Measurements from ENCODE around the gene PPP2R5C. TPM values are rescaled to one million over a fixed set of nuclear protein-coding genes. Genes with fewer than 3 reads are reported as not detected.
"Not testable (repeated sequence)": the region's sequence is repeated elsewhere in the genome, so short reads cannot be mapped to it uniquely, and the experiment has no call there.

The PPP2R5C gene
- total RNA-seq, 2 donors from 2014 or later, result 232 to 283 TPM

DNA sequence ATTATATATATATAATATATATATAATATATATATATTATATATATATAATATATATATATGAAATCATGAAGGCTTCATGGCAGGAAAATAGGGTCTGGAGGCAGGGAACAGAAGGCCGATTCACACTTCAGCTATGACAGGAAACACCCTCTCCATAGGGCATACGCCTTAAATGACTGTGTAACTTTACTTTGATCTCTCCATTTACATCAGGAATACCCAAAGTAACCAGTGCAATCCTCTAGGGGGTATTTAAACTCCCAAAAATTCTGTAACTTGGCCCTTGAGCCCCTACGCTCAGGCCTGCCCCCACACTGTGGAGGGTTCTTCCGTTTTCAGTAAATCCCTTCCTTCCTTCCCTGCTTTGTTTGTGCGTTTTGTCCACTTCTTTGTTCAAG is 40.4 kb upstream of the PPP2R5C start:
- Mint-ChIP-seq H3K4me1 (peaks cover 16% of the 10 kb centered on the region), H3K36me3 (ENCODE audit: low read depth) (no peaks in the 10 kb centered on the region), H3K27ac (peak overlapping the region; percentile 96), H3K9me3 (no peaks in the 10 kb centered on the region), H3K27me3 (no peaks in the 10 kb centered on the region), H3K4me3 (peak overlapping the region; percentile 88)
- ATAC-seq (replicated peaks), result no peak

DNA sequence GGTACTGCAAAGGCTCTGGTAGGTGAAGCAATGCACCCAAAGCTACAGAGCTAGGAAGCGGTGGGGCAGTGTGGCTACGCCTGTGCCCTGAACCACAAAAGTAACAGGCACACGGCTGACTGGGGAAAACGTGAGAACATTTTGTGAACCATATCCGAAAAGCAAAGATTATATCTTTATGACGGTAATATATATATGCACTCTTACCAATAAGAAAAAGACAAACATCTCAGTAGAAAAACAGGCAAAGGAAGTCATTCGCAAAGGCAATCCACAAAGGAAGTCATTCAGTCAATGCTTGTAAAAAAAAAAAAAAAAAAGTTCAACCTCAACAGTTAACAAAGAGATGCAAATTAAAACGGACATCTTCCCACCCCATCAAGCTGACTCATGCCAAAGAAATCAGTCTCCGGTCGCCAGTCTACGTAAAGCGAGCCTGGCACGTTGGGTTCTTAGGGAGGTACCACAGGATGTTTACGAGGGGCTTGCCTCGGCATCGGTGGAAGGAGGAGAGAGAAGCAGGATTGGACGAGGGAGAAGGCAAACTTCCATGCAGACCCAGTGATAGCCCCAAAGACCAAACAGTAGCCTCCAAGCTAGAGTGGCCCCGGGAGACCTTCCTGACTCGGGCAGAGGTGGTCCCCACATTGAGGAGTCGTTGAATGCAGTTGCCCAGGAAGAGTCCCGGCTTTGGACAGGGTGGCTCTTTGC is 39.4 kb upstream of the PPP2R5C start:
- Mint-ChIP-seq H3K9me3 (no peaks in the 10 kb centered on the region), H3K27ac (peak overlapping the region; percentile 96), H3K4me1 (peaks cover 18% of the 10 kb centered on the region), H3K27me3 (no peaks in the 10 kb centered on the region), H3K36me3 (ENCODE audit: low read depth) (no peaks in the 10 kb centered on the region), H3K4me3 (peak overlapping the region; percentile 88)
- peak; percentile 92 for ATAC-seq (replicated peaks)

- no peak for ATAC-seq (replicated peaks)
- H3K9me3 Mint-ChIP-seq, result no peaks in the 10 kb centered on the region
- peak overlapping the region; percentile 96 for H3K27ac Mint-ChIP-seq
- H3K36me3 Mint-ChIP-seq (ENCODE audit: low read depth), result no peaks in the 10 kb centered on the region
- H3K27me3 Mint-ChIP-seq, result no peaks in the 10 kb centered on the region
- H3K4me3 Mint-ChIP-seq, result peak overlapping the region; percentile 88
- H3K4me1 Mint-ChIP-seq, result peaks cover 20% of the 10 kb centered on the region
Measured at GRCh38 chr14:101723061-101723595, 38.4 kb upstream of the PPP2R5C start.

DNA sequence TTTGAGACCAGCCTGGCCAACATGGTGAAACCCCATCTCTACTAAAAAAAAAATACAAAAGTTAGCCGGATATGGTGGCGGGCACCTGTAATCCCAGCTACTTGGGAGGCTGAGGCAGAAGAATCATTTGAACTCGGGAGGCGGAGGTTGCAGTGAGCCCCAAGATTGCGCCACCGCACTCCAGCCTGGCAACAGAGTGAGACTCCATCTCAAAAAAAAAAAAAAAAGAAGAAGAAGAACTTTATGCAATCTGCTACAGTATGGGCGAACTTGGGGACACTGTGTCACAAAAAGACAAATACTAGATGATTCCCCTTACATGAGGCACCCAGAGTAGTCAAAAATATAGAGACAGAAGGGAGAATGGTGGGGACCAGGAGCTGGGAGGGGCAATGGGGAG is 35.9 kb upstream of the PPP2R5C start:
- H3K4me1 Mint-ChIP-seq, result peaks cover 27% of the 10 kb centered on the region
- H3K36me3 Mint-ChIP-seq (ENCODE audit: low read depth); H3K4me3 Mint-ChIP-seq; H3K27me3 Mint-ChIP-seq; ATAC-seq (replicated peaks); H3K9me3 Mint-ChIP-seq; H3K27ac Mint-ChIP-seq: not testable (repeated sequence)

DNA sequence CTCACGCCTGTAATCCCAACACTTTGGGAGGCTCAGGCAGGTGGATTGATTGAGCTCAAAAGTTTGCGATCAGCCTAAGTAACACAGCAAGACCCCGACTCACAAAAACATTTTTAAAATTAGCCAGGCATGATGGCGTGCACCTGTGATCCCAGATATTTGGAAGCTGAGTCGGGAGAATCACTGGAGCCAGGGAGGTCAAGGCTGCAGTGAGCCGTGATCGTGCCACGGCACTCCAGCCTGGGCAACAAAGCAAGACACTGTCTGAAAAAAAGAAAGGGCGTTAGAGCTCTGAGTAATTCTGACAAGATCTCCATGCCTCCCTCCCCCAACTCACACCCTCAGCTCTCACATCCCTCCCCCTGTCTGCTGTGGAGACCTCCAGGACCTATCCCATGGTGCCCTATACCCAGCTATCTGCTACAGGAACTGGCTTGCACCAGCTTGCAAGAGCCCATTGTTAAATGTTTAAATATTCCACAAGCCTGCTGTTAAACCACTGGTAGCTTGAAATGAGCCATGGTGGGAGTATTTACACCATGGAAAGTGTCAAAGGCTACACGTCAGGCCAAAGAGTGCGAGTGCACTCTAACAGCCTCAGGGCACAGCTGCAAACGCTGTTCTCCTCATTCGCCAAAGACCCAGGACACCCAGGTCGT is 35.1 kb upstream of the PPP2R5C start:
- Mint-ChIP-seq H3K4me1 (peaks cover 32% of the 10 kb centered on the region), H3K36me3 (ENCODE audit: low read depth) (no peaks in the 10 kb centered on the region), H3K4me3 (no peak overlapping the region), H3K9me3 (peaks cover 6% of the 10 kb centered on the region), H3K27ac (peak overlapping the region; percentile 4), H3K27me3 (no peaks in the 10 kb centered on the region)
- ATAC-seq (replicated peaks), result no peak

- Mint-ChIP-seq H3K4me1 (peaks cover 35% of the 10 kb centered on the region), H3K36me3 (ENCODE audit: low read depth) (no peaks in the 10 kb centered on the region), H3K27ac (peak overlapping the region; percentile 4), H3K27me3 (no peaks in the 10 kb centered on the region), H3K4me3 (no peak overlapping the region), H3K9me3 (peaks cover 6% of the 10 kb centered on the region)
- ATAC-seq (replicated peaks), result no peak
Measured at GRCh38 chr14:101726954-101727302, 34.6 kb upstream of the PPP2R5C start.

DNA sequence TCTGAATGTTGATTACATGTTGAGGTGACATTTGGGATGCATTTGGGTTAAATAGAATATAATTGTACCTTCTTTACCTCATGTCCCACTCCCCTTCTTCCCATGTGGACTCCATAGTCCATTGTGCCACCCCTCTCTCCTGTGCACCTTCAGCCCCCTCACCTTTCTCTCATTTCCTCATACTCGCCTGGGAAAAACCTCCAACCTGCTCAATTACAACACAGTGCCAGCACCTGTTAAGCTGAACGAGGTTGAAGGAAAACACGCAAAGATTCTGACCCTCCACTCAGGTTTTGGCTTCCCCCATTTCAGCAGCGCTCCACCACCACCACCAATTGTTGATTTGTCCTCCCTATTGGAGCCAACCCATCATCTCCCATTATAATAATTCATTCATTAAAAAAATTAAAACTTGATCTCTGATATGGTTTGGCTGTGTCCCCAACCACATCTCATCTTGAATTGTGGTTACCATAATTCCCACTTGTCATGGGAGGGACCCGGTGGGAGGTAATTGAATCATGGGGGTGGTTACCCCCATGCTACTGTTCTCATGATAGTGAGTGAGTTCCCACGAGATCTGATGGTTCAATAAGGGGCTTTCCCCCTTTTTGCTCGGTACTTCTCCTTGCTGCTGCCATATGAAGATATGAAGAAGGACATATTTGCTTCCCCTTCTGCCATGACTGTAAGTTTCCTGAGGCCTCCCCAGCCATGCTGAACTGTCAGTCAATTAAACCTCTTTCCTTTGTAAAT is 33.7 kb upstream of the PPP2R5C start:
- H3K9me3 Mint-ChIP-seq, result peaks cover 6% of the 10 kb centered on the region
- H3K4me3 Mint-ChIP-seq, result no peak overlapping the region
- no peaks in the 10 kb centered on the region for H3K27me3 Mint-ChIP-seq
- peaks cover 33% of the 10 kb centered on the region for H3K4me1 Mint-ChIP-seq
- no peaks in the 10 kb centered on the region for H3K36me3 Mint-ChIP-seq (ENCODE audit: low read depth)
- no peak for ATAC-seq (replicated peaks)
- H3K27ac Mint-ChIP-seq, result no peak overlapping the region

DNA sequence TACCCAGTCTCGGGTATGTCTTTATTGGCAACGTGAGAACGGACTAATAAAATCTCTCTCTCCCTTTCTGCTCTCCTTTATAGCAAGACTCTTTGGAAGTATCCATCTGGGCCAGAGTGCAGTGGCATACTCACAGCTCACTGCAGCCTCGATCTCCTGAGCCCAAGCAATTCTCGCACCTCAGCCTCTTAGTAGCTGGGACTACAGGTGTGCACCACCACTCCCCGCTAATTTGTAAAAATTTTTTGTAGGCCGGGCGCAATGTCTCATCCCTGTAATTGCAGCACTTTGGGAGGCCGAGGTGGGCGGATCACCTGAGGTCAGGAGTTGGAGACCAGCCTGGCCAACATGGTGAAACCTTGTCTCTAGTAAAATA is 33.2 kb upstream of the PPP2R5C start:
- Mint-ChIP-seq H3K4me1 (peaks cover 33% of the 10 kb centered on the region), H3K4me3 (no peak overlapping the region), H3K36me3 (ENCODE audit: low read depth) (no peaks in the 10 kb centered on the region), H3K9me3 (peaks cover 6% of the 10 kb centered on the region), H3K27ac (no peak overlapping the region), H3K27me3 (no peaks in the 10 kb centered on the region)
- no peak for ATAC-seq (replicated peaks)

GRCh38 chr14:101729382-101729781 is 32.1 kb upstream of the PPP2R5C start:
- Mint-ChIP-seq H3K4me1 (peaks cover 33% of the 10 kb centered on the region), H3K36me3 (ENCODE audit: low read depth) (no peaks in the 10 kb centered on the region), H3K9me3 (peaks cover 6% of the 10 kb centered on the region), H3K4me3 (peak overlapping the region; percentile 92), H3K27ac (peak overlapping the region; percentile 96), H3K27me3 (no peaks in the 10 kb centered on the region)
- no peak for ATAC-seq (replicated peaks)

DNA sequence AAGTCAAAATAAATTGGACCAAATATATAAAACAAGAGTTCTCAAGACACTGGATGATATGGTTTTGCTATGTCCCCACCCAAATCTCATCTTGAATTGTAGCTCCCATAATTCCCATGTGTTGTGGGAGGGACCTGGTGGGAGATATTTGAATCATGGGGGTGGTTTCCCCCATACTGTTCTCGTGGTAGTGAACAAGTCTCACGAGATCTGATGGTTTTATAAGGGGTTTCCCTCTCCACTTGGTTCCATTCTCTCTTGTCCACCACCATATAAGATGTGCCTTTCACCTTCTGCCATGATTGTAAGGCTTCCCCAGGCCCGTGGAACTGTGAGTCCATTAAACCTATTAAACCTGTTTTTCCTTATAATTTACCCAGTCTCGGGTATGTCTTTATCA is 31.4 kb upstream of the PPP2R5C start:
- not testable (repeated sequence) for H3K27me3 Mint-ChIP-seq; H3K36me3 Mint-ChIP-seq (ENCODE audit: low read depth); ATAC-seq (replicated peaks); H3K9me3 Mint-ChIP-seq
- Mint-ChIP-seq H3K27ac (peak overlapping the region; percentile 96), H3K4me1 (peaks cover 33% of the 10 kb centered on the region), H3K4me3 (peak overlapping the region; percentile 92)

DNA sequence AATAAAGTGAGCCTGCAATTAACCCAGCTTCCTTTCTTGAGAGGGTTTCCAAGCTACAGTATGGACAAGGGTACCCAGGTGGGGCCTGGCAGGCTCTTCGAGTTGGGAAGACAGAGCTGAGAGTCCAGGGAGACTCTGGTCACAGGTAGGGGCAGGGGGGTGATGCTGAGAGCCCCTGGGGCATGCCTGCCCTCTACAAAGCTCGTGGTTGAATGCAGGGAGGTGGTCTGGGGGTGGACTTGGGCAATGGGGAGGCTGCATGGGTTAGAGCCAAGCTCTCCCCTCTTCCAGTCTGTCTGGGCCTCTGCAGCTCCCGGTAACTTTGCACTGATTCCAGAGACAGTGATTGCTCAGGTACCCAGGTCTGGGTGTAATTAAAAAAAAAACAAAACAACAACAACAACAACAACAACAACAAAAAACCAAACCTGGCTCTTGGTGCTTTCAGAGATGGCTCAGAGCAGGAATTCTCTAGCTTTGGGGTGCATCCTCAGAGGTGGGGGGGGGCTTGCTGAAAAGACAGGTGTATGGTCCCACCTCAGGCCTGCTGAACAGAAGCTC is 30.8 kb upstream of the PPP2R5C start:
- H3K4me1 Mint-ChIP-seq, result peaks cover 33% of the 10 kb centered on the region
- ATAC-seq (replicated peaks), result no peak
- no peaks in the 10 kb centered on the region for H3K27me3 Mint-ChIP-seq
- H3K9me3 Mint-ChIP-seq, result peaks cover 6% of the 10 kb centered on the region
- peak overlapping the region; percentile 92 for H3K4me3 Mint-ChIP-seq
- peak overlapping the region; percentile 96 for H3K27ac Mint-ChIP-seq
- H3K36me3 Mint-ChIP-seq (ENCODE audit: low read depth), result no peaks in the 10 kb centered on the region

DNA sequence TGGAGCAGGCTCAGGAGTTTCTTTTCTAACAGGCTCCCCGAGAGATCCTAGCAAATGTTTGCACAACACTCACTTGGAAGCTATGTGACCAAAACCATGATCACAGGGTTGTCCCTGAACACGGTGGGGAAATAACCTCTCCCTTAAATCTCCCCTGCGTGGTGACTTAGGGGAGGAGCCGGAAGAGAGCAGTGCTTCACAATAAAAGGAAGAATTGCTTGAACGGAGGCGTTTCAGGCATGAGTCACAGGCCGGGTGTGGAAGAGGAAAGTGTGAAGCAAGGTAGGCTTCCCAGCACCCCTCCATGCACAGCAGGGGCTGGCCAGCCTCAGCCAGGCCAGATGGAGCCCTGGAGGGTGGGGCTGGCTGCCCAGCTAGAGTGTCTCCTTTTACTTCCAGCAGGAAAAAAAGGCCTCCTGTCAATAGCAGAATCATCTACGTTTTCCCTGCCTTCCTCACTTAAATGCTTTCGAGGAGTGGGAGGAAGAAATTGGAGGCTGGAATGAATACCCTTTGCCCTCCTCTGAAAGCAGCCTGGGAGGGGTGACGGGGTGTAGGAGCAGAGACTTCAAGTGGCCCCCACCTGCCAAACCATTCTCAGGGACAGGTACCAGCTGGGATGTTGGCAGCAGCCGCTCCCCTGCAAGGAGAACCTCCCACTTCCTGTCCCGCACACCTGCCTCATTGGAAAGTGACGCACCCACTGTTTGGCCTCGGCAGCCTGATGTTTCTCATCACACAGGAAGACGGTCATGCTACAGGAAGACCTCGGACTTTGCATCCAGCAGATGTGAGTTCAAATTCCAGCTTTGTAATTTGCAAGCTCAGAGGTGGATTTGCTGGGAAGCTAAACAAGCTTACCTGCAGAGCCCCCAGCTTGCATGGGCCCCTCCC is 30.1 kb upstream of the PPP2R5C start:
- peak; percentile 95 for ATAC-seq (replicated peaks)
- Mint-ChIP-seq H3K4me3 (peak overlapping the region; percentile 92), H3K9me3 (peaks cover 6% of the 10 kb centered on the region), H3K27ac (peak overlapping the region; percentile 96), H3K36me3 (ENCODE audit: low read depth) (no peaks in the 10 kb centered on the region), H3K27me3 (no peaks in the 10 kb centered on the region), H3K4me1 (peaks cover 33% of the 10 kb centered on the region)

- Mint-ChIP-seq H3K4me1 (peaks cover 27% of the 10 kb centered on the region), H3K4me3 (peak overlapping the region; percentile 92)
- no peak for ATAC-seq (replicated peaks)
Measured at GRCh38 chr14:101732118-101732517, 29.4 kb upstream of the PPP2R5C start.

GRCh38 chr14:101733211-101733610 is 28.3 kb upstream of the PPP2R5C start:
- ATAC-seq (replicated peaks), result no peak
- Mint-ChIP-seq H3K27ac (no peak overlapping the region), H3K4me1 (peaks cover 29% of the 10 kb centered on the region), H3K9me3 (peaks cover 6% of the 10 kb centered on the region), H3K4me3 (peak overlapping the region; percentile 92), H3K27me3 (no peaks in the 10 kb centered on the region), H3K36me3 (ENCODE audit: low read depth) (no peaks in the 10 kb centered on the region)

More at GRCh38 chr14:101732118-101732517, 29.4 kb upstream of the PPP2R5C start:
- H3K9me3 Mint-ChIP-seq, result peaks cover 6% of the 10 kb centered on the region
- peak overlapping the region; percentile 96 for H3K27ac Mint-ChIP-seq
- H3K36me3 Mint-ChIP-seq (ENCODE audit: low read depth), result no peaks in the 10 kb centered on the region
- H3K27me3 Mint-ChIP-seq, result no peaks in the 10 kb centered on the region

Data from activated T-helper 17 cell treated with anti-CD3 and anti-CD28 coated beads, Interleukin-2, amount 50 U/mL, for 72 hours (primary cell).